ENCODE measurements around the gene ARHGDIG.

ARHGDIG gene

DNA sequence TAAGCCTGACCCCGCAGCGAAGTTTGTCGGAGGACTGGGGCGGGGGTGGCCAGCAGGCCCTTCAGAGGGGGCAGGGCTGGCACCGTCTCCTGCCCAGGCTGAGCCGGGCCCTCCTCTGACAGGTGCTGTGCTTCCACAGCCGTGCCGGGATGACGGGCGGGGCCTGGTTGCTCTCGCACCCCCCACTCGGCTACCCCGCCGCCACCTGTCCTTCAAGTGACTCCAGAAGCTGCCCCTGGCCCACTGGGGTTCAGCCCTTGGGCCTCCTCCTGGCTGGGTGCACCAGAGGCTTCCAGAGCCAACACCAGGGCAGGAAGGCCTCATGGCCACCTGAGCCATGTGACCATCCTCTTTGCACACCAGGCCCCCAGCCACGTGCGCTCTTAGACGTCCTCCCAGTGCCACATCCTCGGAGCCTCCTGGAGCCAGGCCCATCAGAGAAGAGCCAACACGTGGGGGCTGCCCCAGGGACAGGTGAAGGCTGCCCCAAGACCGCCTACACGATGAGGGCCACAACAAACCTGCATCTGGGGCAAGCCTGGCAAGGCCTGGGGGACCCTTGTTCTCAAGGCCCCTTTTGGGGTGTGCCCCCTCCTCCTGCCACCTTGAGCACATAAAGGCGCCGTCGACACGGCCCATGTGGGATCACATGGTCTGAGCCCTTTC lies 9.8 kb downstream of the ARHGDIG start:
- DNase-seq (ENCODE audit: low read depth): no peak
- no peak overlapping the region for H3K4me3 ChIP-seq (ENCODE audit: control insufficient read depth, low read depth, low read length)
- TF ChIP-seq CTCF (conservative IDR thresholded peaks at IDR 0.05; ENCODE audit: control insufficient read depth, insufficient read depth, low read depth, low read length): no peak

- no peak overlapping the region for H3K4me3 ChIP-seq (ENCODE audit: control insufficient read depth, low read depth, low read length)
- DNase-seq (ENCODE audit: low read depth): no peak
- TF ChIP-seq CTCF (conservative IDR thresholded peaks at IDR 0.05; ENCODE audit: control insufficient read depth, insufficient read depth, low read depth, low read length): no peak
Measured at GRCh38 chr16:290681-291405, 10.5 kb downstream of the ARHGDIG start.

DNA sequence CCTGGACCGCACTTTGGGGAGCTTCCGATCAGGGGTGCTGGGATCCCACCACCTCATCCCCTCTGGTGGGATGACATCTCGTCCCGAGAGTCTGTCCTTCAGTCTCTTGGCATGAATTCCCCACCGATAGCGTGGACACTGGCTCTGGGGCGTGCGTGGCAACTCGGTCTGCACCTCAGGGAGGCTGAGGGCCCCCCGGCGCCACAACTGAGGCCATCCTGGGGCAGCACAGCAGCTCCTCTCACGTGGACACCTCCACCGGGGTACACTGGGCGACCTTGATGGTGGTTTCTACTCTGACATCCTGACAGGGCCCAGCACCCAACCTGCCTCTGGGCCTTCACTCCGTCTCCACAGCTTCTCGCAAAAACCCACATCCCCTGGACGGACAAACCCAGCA lies 11.1 kb downstream of the ARHGDIG start:
- H3K4me3 ChIP-seq (ENCODE audit: control insufficient read depth, low read depth, low read length): no peak overlapping the region
- TF ChIP-seq CTCF (conservative IDR thresholded peaks at IDR 0.05; ENCODE audit: control insufficient read depth, insufficient read depth, low read depth, low read length): no peak
- no peak for DNase-seq (ENCODE audit: low read depth)

DNA sequence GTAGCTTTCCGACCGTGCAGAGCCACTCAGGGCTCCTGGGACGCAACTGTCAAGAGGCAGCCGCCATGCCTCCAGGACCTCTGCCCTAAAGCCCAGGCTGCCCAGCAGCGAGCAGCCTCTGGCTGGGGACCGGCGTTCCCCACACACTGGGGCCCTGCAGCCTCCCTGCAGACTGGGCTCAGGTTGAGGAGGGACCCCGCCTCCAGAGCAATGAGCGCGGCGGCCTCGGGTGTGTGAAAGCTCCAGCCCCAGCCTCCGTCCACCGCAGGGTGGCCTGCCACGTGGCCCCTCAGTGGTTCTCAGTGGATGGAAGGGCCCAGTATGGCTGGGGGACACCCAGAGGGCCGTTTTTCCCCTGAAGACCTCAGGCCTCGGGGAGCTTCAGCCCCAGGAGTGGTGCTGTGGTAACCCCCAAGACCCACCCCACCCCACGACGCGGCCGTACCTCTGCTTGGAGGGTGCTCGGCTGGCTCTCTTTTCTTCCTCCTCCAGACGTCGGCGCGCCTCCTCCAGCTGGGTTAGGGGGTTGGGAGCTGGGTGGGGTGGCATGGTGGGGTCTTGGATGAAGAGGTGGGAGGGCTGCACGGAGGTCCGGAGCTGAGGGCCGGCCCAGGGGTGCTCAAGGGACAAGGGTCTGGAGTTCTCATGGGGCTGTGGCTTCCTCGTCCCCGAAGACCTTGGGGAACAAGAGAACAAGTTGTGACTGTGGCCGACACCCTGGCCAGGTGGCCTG lies 12.8 kb downstream of the ARHGDIG start:
- no peak overlapping the region for H3K4me3 ChIP-seq (ENCODE audit: control insufficient read depth, low read depth, low read length)

GRCh38 chr16:296276-296675 lies 15.9 kb downstream of the ARHGDIG start:
- H3K4me3 ChIP-seq (ENCODE audit: control insufficient read depth, low read depth, low read length): no peak overlapping the region
- no peak for TF ChIP-seq CTCF (conservative IDR thresholded peaks at IDR 0.05; ENCODE audit: control insufficient read depth, insufficient read depth, low read depth, low read length)

More for the DNA sequence above, 12.8 kb downstream of the ARHGDIG start:
- TF ChIP-seq CTCF (conservative IDR thresholded peaks at IDR 0.05; ENCODE audit: control insufficient read depth, insufficient read depth, low read depth, low read length): no peak
- DNase-seq (ENCODE audit: low read depth): no peak

DNA sequence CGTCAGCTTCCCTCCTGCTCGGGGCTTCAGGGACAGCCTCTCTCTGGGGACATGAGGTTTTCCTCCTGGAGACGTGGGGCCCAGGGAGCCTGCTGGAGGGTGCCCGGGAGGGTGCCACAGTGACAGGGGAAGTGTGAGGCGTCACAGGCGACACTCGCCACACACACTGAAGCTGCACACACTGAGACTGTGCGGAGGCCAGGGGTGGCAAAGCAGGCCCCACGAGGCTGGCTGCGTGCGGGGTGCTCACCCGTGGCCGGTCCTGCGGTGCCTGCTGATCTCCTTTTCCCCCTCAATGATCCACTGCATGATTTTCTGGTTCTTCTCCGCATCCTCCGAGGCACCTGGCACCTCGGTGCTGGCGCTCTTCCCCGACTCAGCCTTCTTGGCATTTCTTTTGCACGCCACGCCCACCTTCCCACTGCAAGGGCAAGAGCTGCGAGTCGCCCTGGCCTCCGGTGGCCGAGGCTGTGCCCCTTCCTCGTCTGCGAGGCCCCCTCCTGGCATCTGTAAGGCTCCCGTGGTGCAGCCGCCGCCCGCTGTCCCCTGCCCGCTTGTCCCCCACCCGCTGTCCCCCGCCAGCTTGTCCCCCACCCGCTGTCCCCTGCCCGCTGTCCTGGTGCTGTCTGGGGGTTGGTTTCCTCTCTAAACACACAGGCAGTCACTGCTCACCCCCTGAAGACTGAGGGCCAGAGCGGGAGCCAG lies 16.6 kb downstream of the ARHGDIG start:
- H3K4me3 ChIP-seq (ENCODE audit: control insufficient read depth, low read depth, low read length): no peak overlapping the region
- TF ChIP-seq CTCF (conservative IDR thresholded peaks at IDR 0.05; ENCODE audit: control insufficient read depth, insufficient read depth, low read depth, low read length): no peak
- DNase-seq (ENCODE audit: low read depth): no peak

More at GRCh38 chr16:296276-296675, 15.9 kb downstream of the ARHGDIG start:
- DNase-seq (ENCODE audit: low read depth): no peak

All from fibroblast of mammary gland (primary cell).